NCI-H510A treated with DMSO at 0.1 percent for 48 hours (cell line): ENCODE data around the gene HHIPL1.

Experiments
- DNase-seq: peaks from one replicate; lab custom pipeline; 2025; lab: John Stamatoyannopoulos, UW

Gene HHIPL1

GRCh38 chr14:99644723-99645544 is at the start of gene HHIPL1:
Gene HHIPL1 (plus strand): TSS chr14:99645129. CDS start chr14:99645208, 79 bp downstream.
- DNase-seq, result no peak

GRCh38 chr14:99595524-99595923 is 49.4 kb upstream of the HHIPL1 start:
- no peak for DNase-seq

- DNase-seq, result no peak
Observed at GRCh38 chr14:99596071-99596627, 48.8 kb upstream of the HHIPL1 start.

GRCh38 chr14:99596772-99597171 is 48.2 kb upstream of the HHIPL1 start:
- DNase-seq, result no peak

- DNase-seq, result no peak
Observed at GRCh38 chr14:99597911-99598600, 46.9 kb upstream of the HHIPL1 start.

GRCh38 chr14:99598774-99599173 is 46.2 kb upstream of the HHIPL1 start:
- no peak for DNase-seq

- DNase-seq, result no peak
Observed at GRCh38 chr14:99599393-99599792, 45.5 kb upstream of the HHIPL1 start.

GRCh38 chr14:99600232-99600888 is 44.6 kb upstream of the HHIPL1 start:
- DNase-seq, result no peak

- peak; percentile 31 for DNase-seq
Observed at GRCh38 chr14:99601361-99601831, 43.5 kb upstream of the HHIPL1 start.

- DNase-seq, result no peak
Observed at GRCh38 chr14:99602054-99602787, 42.7 kb upstream of the HHIPL1 start.

- DNase-seq, result no peak
Observed at GRCh38 chr14:99602788-99603415, 42.0 kb upstream of the HHIPL1 start.

GRCh38 chr14:99603471-99604277 is 41.3 kb upstream of the HHIPL1 start, which contains the start of gene CCDC85C:
Gene CCDC85C (minus strand): TSS chr14:99604207. CDS start chr14:99603959, 248 bp downstream.
- DNase-seq, result peak; percentile 24

- peak; percentile 90 for DNase-seq
Observed at GRCh38 chr14:99604278-99604765, 40.6 kb upstream of the HHIPL1 start.

GRCh38 chr14:99604766-99605298 is 40.1 kb upstream of the HHIPL1 start:
- peak; percentile 56 for DNase-seq

- DNase-seq, result peak; percentile 56
Observed at GRCh38 chr14:99605299-99605961, 39.5 kb upstream of the HHIPL1 start.

GRCh38 chr14:99606359-99606758 is 38.6 kb upstream of the HHIPL1 start:
- DNase-seq, result no peak

GRCh38 chr14:99608591-99608990 is 36.3 kb upstream of the HHIPL1 start:
- DNase-seq, result no peak

- no peak for DNase-seq
Observed at GRCh38 chr14:99609245-99610170, 35.4 kb upstream of the HHIPL1 start.
